Adrenal gland (tissue), 12 donors: Measurements from ENCODE around the gene ERN1. TPM values are rescaled to one million over a fixed set of nuclear protein-coding genes. Genes with fewer than 3 reads are reported as not detected.

Source experiments
- DNase-seq, 7 donors: peaks; one replicate each; pipeline ENCODE4 v3.0.0-alpha.2; 2019 to 2020
- H3K27ac ChIP-seq, 5 donors: fragments of 200-600 bp; sonication (generic) in 4 of 5; 1 replicate in 3 of 5; 2 replicates in 2 of 5; pipeline versions ENCODE4 v1.5.1 to v1.8.0; 2016 to 2020; ENCODE audit warnings: mild to moderate bottlenecking in 1 of 5
- H3K27me3 ChIP-seq: fragments of 200-600 bp; 2 replicates; pipeline ENCODE4 v1.8.0; 2021
- H3K36me3 ChIP-seq, 2 donors: fragments of 200-600 bp; replicated peaks in 1 of 2; 1 replicate in 1 of 2; 2 replicates in 1 of 2; pipeline versions ENCODE4 v1.5.1 to v1.8.0; 2018 to 2022
- H3K4me1 ChIP-seq, 2 donors: fragments of 200-600 bp; replicated peaks in 1 of 2; 1 replicate in 1 of 2; 2 replicates in 1 of 2; pipeline versions ENCODE4 v1.5.1 to v1.8.0; 2018 to 2021
- H3K4me3 ChIP-seq, 4 donors: fragments of 200-600 bp; sonication (generic) in 3 of 4; one replicate each; pipeline ENCODE4 v1.5.1; 2016 to 2018
- H3K9me3 ChIP-seq, 3 donors: fragments of 200-600 bp; sonication (generic) in 1 of 3; replicated peaks in 1 of 3; 1 replicate in 2 of 3; 2 replicates in 1 of 3; pipeline versions ENCODE4 v1.5.1 to v1.8.0; 2016 to 2021
- POLR2A ChIP-seq, 2 donors: fragments of 450-650 bp; IDR thresholded peaks; one replicate each; pipeline ENCODE4 v1.6.1; 2017; ENCODE audit warnings: antibody characterized with exemption in 2 of 2, mild to moderate bottlenecking in 2 of 2, moderate library complexity in 1 of 2
- WGBS, 4 donors: extraction: QIAGEN DNeasy Blood & Tissue Kit in 2 of 4; methylation state at CpG; one replicate each; pipeline versions ENCODE4 v1.1.5 to v1.1.7; 2013 to 2017; 5-methylcytosine and 5-hydroxymethylcytosine counted together
- intact Hi-C, 2 donors: fragments of 100-400 bp; cut with DNase I; formaldehyde crosslinking; loops; one replicate each; pipeline versions ENCODE4 v1.14.1 to v1.15.0; 2022 to 2023
- polyA plus RNA-seq, 3 donors: library from polyadenylated mRNA; stranded (reverse); fragments of 200-250 nt in 2 of 3; fragments of 350-450 nt in 1 of 3; fragmentation: Illumina TruSeq in 1 of 3; extraction: RNeasy Lipid Tissue Mini Kit (QIAGEN cat#74804) in 1 of 3; gene quantifications; one replicate each; pipeline ENCODE4 v1.2.3, GENCODE V29; 2013 to 2014
- total RNA-seq, 9 donors: library from RNA; depleted of rRNA in 4 of 9; stranded (reverse); fragments of >200 nt in 4 of 9; fragments of 120-200 nt in 1 of 9; fragmentation: NEBNext Ultra II Directional in 1 of 9; extraction: Animal tissue kit (Norgen Biotek cat#: 25700) in 1 of 9; gene quantifications; one replicate each; pipeline versions ENCODE4 v1.1.0 to v1.2.4, GENCODE V29; 2013 to 2023
- TF ChIP-seq, protein P1 (sequence below), 6 experiments: fragments of 450-650 bp in 4 of 6; fragments of 200-600 bp in 2 of 6; sonication (generic) in 1 of 6; IDR thresholded peaks; 1 replicate in 5 of 6; 2 replicates in 1 of 6; pipeline versions ENCODE4 v1.5.1 to v1.8.0; 2016 to 2021; ENCODE audit warnings: antibody characterized with exemption in 6 of 6, mild to moderate bottlenecking in 2 of 6, moderate library complexity in 1 of 6
- donor health status: healthy with polysubstance abuse.
- donor health status: Bipolar disorder and iron deficiency.
- donor health status: DM: yes; HTN: yes; CAD: no.
- donor health status: DM: no; HTN: no; CAD: no.
- donor health status: DM: no; HTN: no; CAD: no.
- donor health status: DM: yes; HTN: yes; CAD: no.

Gene ERN1
- total and polyA plus RNA-seq, 12 donors, result 31.9 to 205 (median 63.1) TPM

DNA sequence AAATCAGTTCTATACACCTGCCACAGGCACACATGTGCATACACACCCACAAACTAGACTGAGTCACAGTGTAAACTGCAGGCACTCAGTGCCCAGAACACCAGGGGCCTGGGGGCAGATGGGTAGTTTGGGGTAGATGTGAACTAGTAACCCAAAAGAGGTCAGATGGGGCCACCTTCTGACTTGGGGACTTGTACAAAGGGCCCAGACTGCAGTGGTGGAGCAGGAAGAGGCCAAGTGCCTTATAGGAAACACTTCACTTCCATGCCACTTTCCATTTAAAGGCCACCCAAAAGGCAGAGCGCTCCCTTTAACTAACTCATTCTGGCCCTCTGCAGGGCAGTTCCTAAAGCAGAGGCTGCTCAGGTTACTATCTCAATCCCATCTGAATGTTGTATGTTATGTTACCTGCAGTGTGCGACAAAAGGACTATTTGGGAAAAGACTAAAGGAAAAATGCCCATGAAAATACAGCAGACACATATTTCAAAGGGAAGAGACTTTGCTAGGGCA, 27.8 kb upstream of the ERN1 start:
- Histone ChIP-seq H3K9me3 (no peaks in the 10 kb centered on the region), H3K27ac (peak overlapping the region in 1 of 5 donors; percentile 92), H3K36me3 (peaks cover 0 to 3% of the 10 kb centered on the region in 2 donors), H3K4me3 (no peak overlapping the region), H3K4me1 (peaks cover 21 to 33% of the 10 kb centered on the region in 2 donors), H3K27me3 (no peaks in the 10 kb centered on the region)
- TF ChIP-seq, protein P1, sequence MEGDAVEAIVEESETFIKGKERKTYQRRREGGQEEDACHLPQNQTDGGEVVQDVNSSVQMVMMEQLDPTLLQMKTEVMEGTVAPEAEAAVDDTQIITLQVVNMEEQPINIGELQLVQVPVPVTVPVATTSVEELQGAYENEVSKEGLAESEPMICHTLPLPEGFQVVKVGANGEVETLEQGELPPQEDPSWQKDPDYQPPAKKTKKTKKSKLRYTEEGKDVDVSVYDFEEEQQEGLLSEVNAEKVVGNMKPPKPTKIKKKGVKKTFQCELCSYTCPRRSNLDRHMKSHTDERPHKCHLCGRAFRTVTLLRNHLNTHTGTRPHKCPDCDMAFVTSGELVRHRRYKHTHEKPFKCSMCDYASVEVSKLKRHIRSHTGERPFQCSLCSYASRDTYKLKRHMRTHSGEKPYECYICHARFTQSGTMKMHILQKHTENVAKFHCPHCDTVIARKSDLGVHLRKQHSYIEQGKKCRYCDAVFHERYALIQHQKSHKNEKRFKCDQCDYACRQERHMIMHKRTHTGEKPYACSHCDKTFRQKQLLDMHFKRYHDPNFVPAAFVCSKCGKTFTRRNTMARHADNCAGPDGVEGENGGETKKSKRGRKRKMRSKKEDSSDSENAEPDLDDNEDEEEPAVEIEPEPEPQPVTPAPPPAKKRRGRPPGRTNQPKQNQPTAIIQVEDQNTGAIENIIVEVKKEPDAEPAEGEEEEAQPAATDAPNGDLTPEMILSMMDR (IDR thresholded peaks at IDR 0.05), result no peak
- no peak for TF ChIP-seq POLR2A (IDR thresholded peaks at IDR 0.05)
- whole genome bisulfite sequencing, 4 donors, result 94 to 98% (median 95%) methylated on average over 2 of the region's 2 CpGs
- peak in 2 of 7 donors; percentile 20 to 42 for DNase-seq
- intact Hi-C loops, result loop anchor here in 1 of 2 donors (10.0 kb wide), 1 partner anchor 117 kb away; no protein-coding TSS in a partner anchor

DNA sequence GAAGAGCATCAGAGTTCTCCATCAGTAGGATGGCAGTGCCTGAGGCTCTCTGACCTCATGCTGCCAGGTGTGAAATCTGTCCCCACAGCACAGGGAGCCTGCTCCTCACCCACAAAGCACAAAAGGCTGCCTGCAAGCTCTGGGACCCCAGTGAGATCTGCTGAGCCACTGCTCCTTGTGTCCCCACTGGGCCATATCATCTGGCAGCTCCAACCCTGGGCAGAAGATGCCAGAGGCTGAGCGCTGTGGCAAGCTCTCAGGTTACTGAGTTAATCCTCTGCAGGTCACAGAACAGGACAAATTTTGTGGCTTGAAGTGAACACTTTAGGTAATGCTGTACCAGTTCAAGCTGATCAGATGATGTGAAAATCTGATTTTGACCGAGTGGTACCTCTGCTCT, 26.7 kb upstream of the ERN1 start:
- DNase-seq, result peak in 3 of 7 donors; percentile 28 to 53 (median 32)
- Histone ChIP-seq H3K27ac (peak overlapping the region; percentile 71 to 93 (median 92)), H3K4me3 (no peak overlapping the region), H3K9me3 (no peaks in the 10 kb centered on the region), H3K36me3 (peaks cover 0 to 8% of the 10 kb centered on the region in 2 donors), H3K27me3 (no peaks in the 10 kb centered on the region), H3K4me1 (peaks cover 21 to 33% of the 10 kb centered on the region in 2 donors)
- intact Hi-C loops, result loop anchor here in 1 of 2 donors (10.0 kb wide), 1 partner anchor 118 kb away; no protein-coding TSS in a partner anchor
- TF ChIP-seq POLR2A (IDR thresholded peaks at IDR 0.05), result no peak
- TF ChIP-seq, protein P1 (IDR thresholded peaks at IDR 0.05), result no peak
- 89 to 97% (median 92%) methylated on average over 2 of the region's 2 CpGs for WGBS, 4 donors

DNA sequence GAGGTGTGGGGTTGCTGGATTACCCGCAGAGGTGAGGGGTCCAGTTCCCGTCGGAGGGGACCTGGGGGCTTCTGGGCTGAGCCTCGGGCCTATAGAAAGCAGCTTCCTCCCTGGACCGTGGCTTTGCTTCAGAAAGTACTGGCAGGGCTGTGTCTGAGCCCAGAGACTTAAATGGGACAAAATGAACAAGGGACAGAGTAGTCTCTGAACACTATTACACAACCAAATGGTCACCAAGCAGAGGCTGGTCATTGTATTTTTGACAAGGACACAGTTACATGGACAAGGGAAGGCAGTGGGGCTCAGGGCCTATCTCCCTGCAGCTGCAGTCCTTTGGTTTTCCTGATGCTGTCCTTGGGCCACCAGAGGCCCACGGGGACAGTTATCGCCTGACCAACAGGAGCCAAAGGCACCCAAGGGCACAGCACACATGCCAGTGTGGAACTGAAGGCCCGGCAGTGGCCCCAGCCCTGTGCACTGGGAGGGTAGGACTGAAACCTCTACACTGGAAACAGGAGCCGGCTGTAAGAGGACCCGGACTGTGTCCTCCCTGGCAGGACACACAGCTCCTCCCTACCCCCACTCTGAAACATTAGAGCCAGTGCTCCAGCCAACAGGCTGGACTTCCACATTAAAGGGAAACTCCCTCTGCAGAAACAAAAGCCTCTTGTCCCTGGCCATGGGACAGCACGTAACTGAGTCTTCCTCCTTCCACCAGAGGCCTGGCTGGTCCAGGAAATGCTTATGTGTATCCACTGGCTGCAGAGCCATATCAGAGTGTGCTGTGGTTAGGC, 26.0 kb upstream of the ERN1 start:
- WGBS, 4 donors, result 35 to 52% (median 44%) methylated on average over 7 to 11 of the region's 11 CpGs
- peaks cover 0 to 8% of the 10 kb centered on the region in 2 donors for H3K36me3 ChIP-seq
- H3K9me3 ChIP-seq, result no peaks in the 10 kb centered on the region
- peaks cover 21 to 36% of the 10 kb centered on the region in 2 donors for H3K4me1 ChIP-seq
- no peaks in the 10 kb centered on the region for H3K27me3 ChIP-seq
- intact Hi-C loops, result loop anchor here in 1 of 2 donors (10.0 kb wide), 1 partner anchor 119 kb away; no protein-coding TSS in a partner anchor
- TF ChIP-seq POLR2A (IDR thresholded peaks at IDR 0.05), result peak in 1 of 2 donors; percentile 70
- TF ChIP-seq, protein P1 (IDR thresholded peaks at IDR 0.05), result no peak
- peak; percentile 66 to 93 (median 90) for DNase-seq
- H3K27ac ChIP-seq, result peak overlapping the region; percentile 71 to 93 (median 92)
- H3K4me3 ChIP-seq, result peak overlapping the region in 1 of 4 donors; percentile 10

DNA sequence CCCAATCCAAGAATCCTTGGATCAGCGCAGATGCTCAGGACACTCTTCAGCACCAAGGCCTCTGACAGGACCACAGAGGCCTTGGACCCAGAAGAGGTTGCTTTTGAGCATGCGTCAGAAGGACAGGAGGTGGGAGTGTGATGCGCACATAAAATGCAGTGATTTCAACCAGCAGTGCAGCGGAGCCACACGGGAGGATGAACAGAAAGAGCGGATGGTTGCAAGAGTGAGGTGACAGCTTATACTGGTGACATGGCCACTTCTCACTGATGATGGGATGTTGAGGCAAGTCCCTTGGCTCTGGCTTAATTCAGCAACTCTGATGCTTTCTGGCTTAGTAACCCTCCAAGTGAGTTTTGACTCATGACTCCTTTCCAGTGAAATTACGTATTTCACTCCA, 25.2 kb upstream of the ERN1 start:
- no peak for TF ChIP-seq POLR2A (IDR thresholded peaks at IDR 0.05)
- TF ChIP-seq, protein P1 (IDR thresholded peaks at IDR 0.05), result no peak
- WGBS, 4 donors, result 84 to 91% (median 88%) methylated on average over 7 of the region's 7 CpGs
- intact Hi-C loops, result loop anchor here in 1 of 2 donors (10.0 kb wide), 1 partner anchor 120 kb away; no protein-coding TSS in a partner anchor
- Histone ChIP-seq H3K27ac (peak overlapping the region; percentile 71 to 93 (median 92)), H3K36me3 (peaks cover 0 to 8% of the 10 kb centered on the region in 2 donors), H3K4me1 (peaks cover 21 to 44% of the 10 kb centered on the region in 2 donors), H3K27me3 (no peaks in the 10 kb centered on the region), H3K4me3 (no peak overlapping the region), H3K9me3 (no peaks in the 10 kb centered on the region)
- peak in 3 of 7 donors; percentile 14 to 42 (median 21) for DNase-seq
